H9 (cell line): ENCODE data around the gene TMUB2. TPM values are rescaled to one million over a fixed set of nuclear protein-coding genes. Genes with fewer than 3 reads are reported as not detected.

Experiments
- DNase-seq: peaks from one replicate; pipeline ENCODE4 v3.0.0-alpha.2; 2017
- H2AFZ ChIP-seq: one replicate; pipeline ENCODE4 v1.6.1; 2013; ENCODE audit warnings: mild to moderate bottlenecking, low read length, control low read depth, moderate library complexity
- H2AK5ac ChIP-seq: 2 replicates; pipeline ENCODE4 v1.6.1; 2013; ENCODE audit warnings: low read length, control low read depth, mixed read lengths; ENCODE audit not compliant: insufficient read length
- H2BK120ac ChIP-seq: one replicate; pipeline ENCODE4 v1.6.1; 2013; ENCODE audit warnings: low read depth, mild to moderate bottlenecking, low read length, control low read depth, inconsistent platforms; ENCODE audit not compliant: poor library complexity, severe bottlenecking
- H2BK12ac ChIP-seq: 2 replicates; pipeline ENCODE4 v1.6.1; 2013; ENCODE audit warnings: low read length, control low read depth, mixed read lengths, low read depth; ENCODE audit not compliant: insufficient read length
- H2BK15ac ChIP-seq: 2 replicates; pipeline ENCODE4 v1.6.1; 2013; ENCODE audit warnings: low read depth, low read length, control low read depth
- H2BK20ac ChIP-seq: one replicate; pipeline ENCODE4 v1.6.1; 2013; ENCODE audit warnings: low read depth, mild to moderate bottlenecking, low read length, control low read depth, inconsistent platforms; ENCODE audit not compliant: poor library complexity, severe bottlenecking
- H2BK5ac ChIP-seq: 2 replicates; pipeline ENCODE4 v1.6.1; 2013; ENCODE audit warnings: low read length, control low read depth, mixed read lengths; ENCODE audit not compliant: insufficient read length
- H3K14ac ChIP-seq: 2 replicates; pipeline ENCODE4 v1.6.1; 2013; ENCODE audit warnings: low read length, control low read depth; ENCODE audit not compliant: insufficient read depth
- H3K18ac ChIP-seq: 2 replicates; pipeline ENCODE4 v1.6.1; 2013; ENCODE audit warnings: low read depth, mild to moderate bottlenecking, mixed read lengths, low read length, control low read depth; ENCODE audit not compliant: insufficient read length
- H3K23ac ChIP-seq: 2 replicates; pipeline ENCODE4 v1.6.1; 2013; ENCODE audit warnings: low read length, control low read depth, mixed read lengths, low read depth; ENCODE audit not compliant: insufficient read length
- H3K23me2 ChIP-seq: 2 replicates; pipeline ENCODE4 v1.6.1; 2013; ENCODE audit warnings: low read depth, mild to moderate bottlenecking, mixed read lengths, low read length, control low read depth; ENCODE audit not compliant: insufficient read length, poor library complexity, severe bottlenecking
- H3K27ac ChIP-seq: 2 replicates; pipeline ENCODE4 v1.5.1; 2013; ENCODE audit warnings: low read length, control low read depth, mixed read lengths, low read depth; ENCODE audit not compliant: insufficient read length
- H3K27me3 ChIP-seq: 2 replicates; pipeline ENCODE4 v1.6.1; 2013; ENCODE audit warnings: low read length, control low read depth, inconsistent platforms; ENCODE audit not compliant: insufficient read depth
- H3K4ac ChIP-seq: 2 replicates; pipeline ENCODE4 v1.6.1; 2013; ENCODE audit warnings: low read depth, mild to moderate bottlenecking, control low read depth, inconsistent platforms, low read length, moderate library complexity
- H3K4me1 ChIP-seq: 2 replicates; pipeline ENCODE4 v1.6.1; 2013; ENCODE audit warnings: low read length, control low read depth, inconsistent platforms; ENCODE audit not compliant: insufficient read depth
- H3K4me2 ChIP-seq: 2 replicates; pipeline ENCODE4 v1.6.1; 2013; ENCODE audit warnings: low read length, control low read depth, mixed read lengths; ENCODE audit not compliant: insufficient read length, insufficient read depth
- H3K56ac ChIP-seq: 2 replicates; pipeline ENCODE4 v1.6.1; 2013; ENCODE audit warnings: low read depth, mild to moderate bottlenecking, mixed read lengths, low read length, control low read depth; ENCODE audit not compliant: insufficient read length
- H3K79me1 ChIP-seq: 2 replicates; pipeline ENCODE4 v1.6.1; 2013; ENCODE audit warnings: low read depth, mild to moderate bottlenecking, moderate library complexity, low read length, control low read depth, inconsistent platforms; ENCODE audit not compliant: insufficient read depth, poor library complexity, severe bottlenecking
- H3K79me2 ChIP-seq: 2 replicates; pipeline ENCODE4 v1.6.1; 2013; ENCODE audit warnings: low read length, control low read depth, inconsistent platforms; ENCODE audit not compliant: insufficient read depth
- H3K9ac ChIP-seq: 2 replicates; pipeline ENCODE4 v1.6.1; 2013; ENCODE audit warnings: low read length, control low read depth, mixed read lengths; ENCODE audit not compliant: insufficient read length; ENCODE audit errors: extremely low read depth
- H3K9me3 ChIP-seq: one replicate; pipeline ENCODE4 v1.6.1; 2013; ENCODE audit warnings: low read depth, low read length, inconsistent platforms; ENCODE audit not compliant: control insufficient read depth
- H3T11ph ChIP-seq: one replicate; pipeline ENCODE4 v1.6.1; 2013; ENCODE audit warnings: mild to moderate bottlenecking, low read length, control low read depth, inconsistent platforms
- H4K20me1 ChIP-seq: one replicate; pipeline ENCODE4 v1.6.1; 2013; ENCODE audit not compliant: control insufficient read depth, insufficient read length, insufficient read depth
- H4K5ac ChIP-seq: 2 replicates; pipeline ENCODE4 v1.6.1; 2013; ENCODE audit warnings: low read depth, mild to moderate bottlenecking, mixed read lengths, low read length, control low read depth; ENCODE audit not compliant: insufficient read length
- H4K8ac ChIP-seq: replicated peaks from 2 replicates; pipeline ENCODE4 v1.6.1; 2013; ENCODE audit warnings: low read length, control low read depth, mixed read lengths, low read depth; ENCODE audit not compliant: insufficient read length
- H4K91ac ChIP-seq: 2 replicates; pipeline ENCODE4 v1.6.1; 2013; ENCODE audit warnings: low read depth, mild to moderate bottlenecking, moderate library complexity, mixed read lengths, low read length, control low read depth; ENCODE audit not compliant: insufficient read length
- H3K27ac Mint-ChIP-seq, 3 experiments: 2 replicates in 2 of 3; 3 replicates in 1 of 3; pipeline ENCODE4 v1.8.0; 2020 to 2021; ENCODE audit warnings: mixed read lengths in 3 of 3, mild to moderate bottlenecking in 1 of 3, moderate library complexity in 1 of 3
- H3K27me3 Mint-ChIP-seq: 2 replicates; pipeline ENCODE4 v1.8.0; 2021; ENCODE audit warnings: low read depth, mild to moderate bottlenecking, moderate library complexity, mixed read lengths
- H3K36me3 Mint-ChIP-seq, 3 experiments: 2 replicates in 2 of 3; 3 replicates in 1 of 3; pipeline ENCODE4 v1.8.0; 2020 to 2021; ENCODE audit warnings: low read depth in 3 of 3, mixed read lengths in 3 of 3; ENCODE audit not compliant: insufficient read depth in 1 of 3
- H3K4me1 Mint-ChIP-seq, 2 experiments: 2 replicates each; pipeline ENCODE4 v1.8.0; 2020; ENCODE audit warnings: mixed read lengths in 2 of 2
- H3K4me3 Mint-ChIP-seq, 2 experiments: 2 replicates in 1 of 2; 3 replicates in 1 of 2; pipeline ENCODE4 v1.8.0; 2020 to 2021; ENCODE audit warnings: mild to moderate bottlenecking in 2 of 2, mixed read lengths in 2 of 2, moderate library complexity in 1 of 2
- H3K9me3 Mint-ChIP-seq, 2 experiments: 2 replicates in 1 of 2; 3 replicates in 1 of 2; pipeline ENCODE4 v1.8.0; 2020; ENCODE audit warnings: mild to moderate bottlenecking in 2 of 2, mixed read lengths in 2 of 2, moderate library complexity in 1 of 2
- WGBS: extraction: QIAGEN DNeasy Blood & Tissue Kit; methylation state at CpG from one replicate; pipeline ENCODE4 v1.1.7; 2013; ENCODE audit warnings: missing lambda C conversion rate, low lambda C conversion rate, mixed read lengths; ENCODE audit not compliant: insufficient read length; ENCODE audit errors: extremely low coverage; 5-methylcytosine and 5-hydroxymethylcytosine counted together
- total RNA-seq: library from RNA; stranded (reverse); gene quantifications from 2 replicates; pipeline ENCODE4 v1.2.1, GENCODE V29; 2021
- TF ChIP-seq, protein P1 (sequence below): fragments of 200-600 bp; sonication (generic); conservative IDR thresholded peaks from 3 replicates; pipeline ENCODE4 v1.8.0; 2021; ENCODE audit warnings: antibody characterized with exemption, mild to moderate bottlenecking

TMUB2 gene
- total RNA-seq, 1 experiment from 2014 or later, result 22.9 TPM

DNA sequence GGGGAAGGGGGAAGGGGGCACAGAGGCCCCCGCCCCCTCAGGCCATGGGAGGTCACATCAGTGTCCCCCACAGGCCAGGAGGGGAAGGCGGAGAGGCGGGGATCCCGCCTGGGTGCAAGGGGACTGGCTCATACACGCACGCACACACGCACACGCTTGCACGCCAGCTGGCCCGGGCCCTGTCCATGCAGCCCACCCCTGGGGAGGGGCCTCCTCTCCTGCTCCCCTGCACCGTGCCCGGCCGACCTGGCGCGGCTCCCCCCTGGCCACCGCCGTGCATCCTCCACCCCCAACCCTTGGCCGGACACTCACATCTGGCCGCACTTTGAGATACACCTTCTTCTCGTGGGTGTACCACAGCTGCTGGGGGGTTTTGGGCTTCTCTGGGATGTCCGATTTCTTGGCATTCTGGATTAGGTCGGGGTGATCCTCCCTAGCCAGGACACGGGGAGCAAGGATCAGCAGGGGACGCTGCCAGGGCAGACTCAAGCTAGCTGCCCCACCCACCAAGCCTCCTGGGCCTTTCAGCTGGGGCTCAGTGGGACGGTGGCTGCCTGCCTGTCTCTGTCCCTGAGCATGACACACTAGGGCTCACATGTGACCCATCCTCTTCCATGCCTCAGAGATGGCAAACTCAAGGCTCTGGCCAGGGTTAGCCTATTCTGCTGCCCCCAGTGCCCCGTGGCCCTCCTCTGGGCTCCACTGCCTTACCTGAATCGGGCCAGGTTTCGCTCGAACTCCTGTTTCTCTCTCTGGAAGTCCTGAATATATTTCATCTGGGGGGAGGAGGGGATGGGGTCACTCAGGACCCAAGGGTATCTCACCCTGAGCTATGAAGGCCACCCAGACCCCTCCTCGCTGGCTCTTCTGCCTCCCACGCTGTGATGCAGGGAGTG, 26.0 kb downstream of the TMUB2 start:
- Histone ChIP-seq H3K27me3 (no peaks in the 10 kb centered on the region), H2BK15ac (no peak overlapping the region), H2BK120ac (no peak overlapping the region), H3K79me2 (peaks cover 3% of the 10 kb centered on the region; the same call in 1 of the 2 replicates), H2BK12ac (no peak overlapping the region), H3K4me2 (no peak overlapping the region), H3K14ac (no peak overlapping the region), H3K9ac (no peak overlapping the region), H4K8ac (no peak overlapping the region), H3K23ac (no peak overlapping the region), H4K5ac (no peak overlapping the region), H4K91ac (no peak overlapping the region), H3K23me2 (peaks cover 2% of the 10 kb centered on the region), H2BK20ac (no peak overlapping the region), H3K79me1 (peaks cover 6% of the 10 kb centered on the region), H2AK5ac (no peak overlapping the region), H3K4ac (no peak overlapping the region), H3K18ac (no peak overlapping the region), H3T11ph (no peak overlapping the region), H4K20me1 (no peaks in the 10 kb centered on the region), H3K27ac (no peak overlapping the region), H3K56ac (no peak overlapping the region), H3K9me3 (no peaks in the 10 kb centered on the region), H2BK5ac (no peak overlapping the region), H3K4me1 (0 out of 2 replicates have a peak, but pooled peaks cover 3% of the 10 kb centered on the region), H2AFZ (no peak overlapping the region)
- DNase-seq, result no peak
- Mint-ChIP-seq H3K4me3 (peak overlapping the region in 1 of 2 experiments; percentile 9; a peak in 1 of 5 replicates), H3K9me3 (no peaks in the 10 kb centered on the region), H3K36me3 (peaks cover 42 to 91% (median 85%) of the 10 kb centered on the region in 3 experiments), H3K4me1 (peaks cover 11 to 28% of the 10 kb centered on the region in 2 experiments), H3K27me3 (no peaks in the 10 kb centered on the region), H3K27ac (peak overlapping the region in 1 of 3 experiments; percentile 92; a peak in 2 of 7 replicates)
- no CpG with 5 or more reads among the region's 31 CpGs for WGBS
- TF ChIP-seq, protein P1, sequence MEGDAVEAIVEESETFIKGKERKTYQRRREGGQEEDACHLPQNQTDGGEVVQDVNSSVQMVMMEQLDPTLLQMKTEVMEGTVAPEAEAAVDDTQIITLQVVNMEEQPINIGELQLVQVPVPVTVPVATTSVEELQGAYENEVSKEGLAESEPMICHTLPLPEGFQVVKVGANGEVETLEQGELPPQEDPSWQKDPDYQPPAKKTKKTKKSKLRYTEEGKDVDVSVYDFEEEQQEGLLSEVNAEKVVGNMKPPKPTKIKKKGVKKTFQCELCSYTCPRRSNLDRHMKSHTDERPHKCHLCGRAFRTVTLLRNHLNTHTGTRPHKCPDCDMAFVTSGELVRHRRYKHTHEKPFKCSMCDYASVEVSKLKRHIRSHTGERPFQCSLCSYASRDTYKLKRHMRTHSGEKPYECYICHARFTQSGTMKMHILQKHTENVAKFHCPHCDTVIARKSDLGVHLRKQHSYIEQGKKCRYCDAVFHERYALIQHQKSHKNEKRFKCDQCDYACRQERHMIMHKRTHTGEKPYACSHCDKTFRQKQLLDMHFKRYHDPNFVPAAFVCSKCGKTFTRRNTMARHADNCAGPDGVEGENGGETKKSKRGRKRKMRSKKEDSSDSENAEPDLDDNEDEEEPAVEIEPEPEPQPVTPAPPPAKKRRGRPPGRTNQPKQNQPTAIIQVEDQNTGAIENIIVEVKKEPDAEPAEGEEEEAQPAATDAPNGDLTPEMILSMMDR, result no peak
